ENCODE measurements around the gene SYT9. TPM values are rescaled to one million over a fixed set of nuclear protein-coding genes. Genes with fewer than 3 reads are reported as not detected.

SYT9 gene
- total and polyA plus RNA-seq, 9 of the 15 experiments (the other 6 are each of a cell fraction or from before 2014, with no cell fraction given) = 0.01 TPM; not detected in 8

DNA sequence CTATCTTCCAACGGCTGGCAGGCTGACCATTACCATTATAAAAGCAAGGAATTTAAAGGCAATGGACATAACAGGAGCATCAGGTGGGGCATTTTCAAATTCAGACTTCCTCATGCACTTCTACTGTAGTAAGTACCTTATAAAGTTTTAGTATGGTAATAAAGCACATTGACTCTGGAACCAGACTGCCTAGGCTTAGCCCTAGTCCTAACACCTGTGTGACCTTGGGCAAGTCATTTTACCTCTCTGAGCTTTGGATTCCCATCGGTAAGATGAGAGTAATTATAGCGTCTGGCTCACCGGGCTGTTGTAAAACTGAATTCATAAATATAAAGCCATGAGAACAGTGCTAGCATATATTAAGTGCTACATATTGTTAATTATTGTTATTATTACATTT, 164.4 kb downstream of the SYT9 start (continued):
- TF ChIP-seq CHD4 (IDR thresholded peaks at IDR 0.05; ENCODE audit: insufficient read depth, insufficient replicate concordance, low read depth, low read length, poor library complexity, severe bottlenecking) (no peak), CC2D1A (IDR thresholded peaks at IDR 0.05) (no peak), MAFG (tag; conservative IDR thresholded peaks at IDR 0.05) (no peak), HNRNPL (IDR thresholded peaks at IDR 0.05; ENCODE audit: low read depth, low read length) (no peak), RBM14 (IDR thresholded peaks at IDR 0.05; ENCODE audit: borderline replicate concordance, insufficient read depth, low read depth, low read length) (no peak), ZNF778 (CRISPR knock-in tag; IDR thresholded peaks at IDR 0.05) (no peak)
- TF ChIP-seq, protein P1, sequence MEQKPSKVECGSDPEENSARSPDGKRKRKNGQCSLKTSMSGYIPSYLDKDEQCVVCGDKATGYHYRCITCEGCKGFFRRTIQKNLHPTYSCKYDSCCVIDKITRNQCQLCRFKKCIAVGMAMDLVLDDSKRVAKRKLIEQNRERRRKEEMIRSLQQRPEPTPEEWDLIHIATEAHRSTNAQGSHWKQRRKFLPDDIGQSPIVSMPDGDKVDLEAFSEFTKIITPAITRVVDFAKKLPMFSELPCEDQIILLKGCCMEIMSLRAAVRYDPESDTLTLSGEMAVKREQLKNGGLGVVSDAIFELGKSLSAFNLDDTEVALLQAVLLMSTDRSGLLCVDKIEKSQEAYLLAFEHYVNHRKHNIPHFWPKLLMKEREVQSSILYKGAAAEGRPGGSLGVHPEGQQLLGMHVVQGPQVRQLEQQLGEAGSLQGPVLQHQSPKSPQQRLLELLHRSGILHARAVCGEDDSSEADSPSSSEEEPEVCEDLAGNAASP (IDR thresholded peaks at IDR 0.05) = no peak
- TF ChIP-seq, protein P2, sequence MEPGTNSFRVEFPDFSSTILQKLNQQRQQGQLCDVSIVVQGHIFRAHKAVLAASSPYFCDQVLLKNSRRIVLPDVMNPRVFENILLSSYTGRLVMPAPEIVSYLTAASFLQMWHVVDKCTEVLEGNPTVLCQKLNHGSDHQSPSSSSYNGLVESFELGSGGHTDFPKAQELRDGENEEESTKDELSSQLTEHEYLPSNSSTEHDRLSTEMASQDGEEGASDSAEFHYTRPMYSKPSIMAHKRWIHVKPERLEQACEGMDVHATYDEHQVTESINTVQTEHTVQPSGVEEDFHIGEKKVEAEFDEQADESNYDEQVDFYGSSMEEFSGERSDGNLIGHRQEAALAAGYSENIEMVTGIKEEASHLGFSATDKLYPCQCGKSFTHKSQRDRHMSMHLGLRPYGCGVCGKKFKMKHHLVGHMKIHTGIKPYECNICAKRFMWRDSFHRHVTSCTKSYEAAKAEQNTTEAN (CRISPR knock-in tag; IDR thresholded peaks at IDR 0.05) = no peak
- TF ChIP-seq, protein P3, sequence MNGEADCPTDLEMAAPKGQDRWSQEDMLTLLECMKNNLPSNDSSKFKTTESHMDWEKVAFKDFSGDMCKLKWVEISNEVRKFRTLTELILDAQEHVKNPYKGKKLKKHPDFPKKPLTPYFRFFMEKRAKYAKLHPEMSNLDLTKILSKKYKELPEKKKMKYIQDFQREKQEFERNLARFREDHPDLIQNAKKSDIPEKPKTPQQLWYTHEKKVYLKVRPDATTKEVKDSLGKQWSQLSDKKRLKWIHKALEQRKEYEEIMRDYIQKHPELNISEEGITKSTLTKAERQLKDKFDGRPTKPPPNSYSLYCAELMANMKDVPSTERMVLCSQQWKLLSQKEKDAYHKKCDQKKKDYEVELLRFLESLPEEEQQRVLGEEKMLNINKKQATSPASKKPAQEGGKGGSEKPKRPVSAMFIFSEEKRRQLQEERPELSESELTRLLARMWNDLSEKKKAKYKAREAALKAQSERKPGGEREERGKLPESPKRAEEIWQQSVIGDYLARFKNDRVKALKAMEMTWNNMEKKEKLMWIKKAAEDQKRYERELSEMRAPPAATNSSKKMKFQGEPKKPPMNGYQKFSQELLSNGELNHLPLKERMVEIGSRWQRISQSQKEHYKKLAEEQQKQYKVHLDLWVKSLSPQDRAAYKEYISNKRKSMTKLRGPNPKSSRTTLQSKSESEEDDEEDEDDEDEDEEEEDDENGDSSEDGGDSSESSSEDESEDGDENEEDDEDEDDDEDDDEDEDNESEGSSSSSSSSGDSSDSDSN (IDR thresholded peaks at IDR 0.05; ENCODE audit: borderline replicate concordance in 1 of 2, low read depth in 2 of 2, low read length in 2 of 2) = no peak
